Neural cell (in vitro differentiated cells): ENCODE results near the gene SLC27A1. TPM values are rescaled to one million over a fixed set of nuclear protein-coding genes. Genes with fewer than 3 reads are reported as not detected.
"Not testable (repeated sequence)": the region's sequence is repeated elsewhere in the genome, so short reads cannot be mapped to it uniquely, and the experiment has no call there.

ENCODE experiments used
- H2AFZ ChIP-seq: fragments of 200-600, 300-800 bp; sonication (generic), shearing (Covaris generic); 2 replicates; pipeline ENCODE4 v1.6.0; 2014; ENCODE audit warnings: low read depth, mild to moderate bottlenecking, antibody characterized with exemption, low read length, moderate library complexity
- H3F3A ChIP-seq: fragments of 200-600 bp; shearing (Covaris generic); 2 replicates; pipeline ENCODE4 v1.6.1; 2016; ENCODE audit warnings: mild to moderate bottlenecking, moderate library complexity, mixed read lengths, antibody characterized with exemption, low read length; ENCODE audit not compliant: insufficient read depth, poor library complexity, severe bottlenecking
- H3K27ac ChIP-seq: fragments of 200-600, 300-800 bp; sonication (generic), shearing (Covaris generic); 2 replicates; pipeline ENCODE4 v1.5.1; 2014; ENCODE audit warnings: mild to moderate bottlenecking, low read length, moderate library complexity
- H3K27me3 ChIP-seq: fragments of 300-800, 200-600 bp; sonication (generic), shearing (Covaris generic); 2 replicates; pipeline ENCODE4 v1.6.0; 2014; ENCODE audit warnings: mild to moderate bottlenecking, low read depth, low read length, moderate library complexity; ENCODE audit not compliant: insufficient read depth
- H3K36me3 ChIP-seq: fragments of 300-800, 200-600 bp; sonication (generic), shearing (Covaris generic); 2 replicates; pipeline ENCODE4 v1.5.1; 2014; ENCODE audit warnings: mild to moderate bottlenecking, antibody characterized with exemption, low read length, moderate library complexity; ENCODE audit not compliant: insufficient read depth
- H3K4me2 ChIP-seq: fragments of 300-800, 200-600 bp; sonication (generic), shearing (Covaris generic); 2 replicates; pipeline ENCODE4 v1.6.0; 2014; ENCODE audit warnings: mild to moderate bottlenecking, low read length
- H3K4me3 ChIP-seq: fragments of 300-800, 200-600 bp; sonication (generic), shearing (Covaris generic); 2 replicates; pipeline ENCODE4 v1.5.1; 2014; ENCODE audit warnings: mild to moderate bottlenecking, low read length, moderate library complexity
- H3K79me2 ChIP-seq: fragments of 200-600 bp; shearing (Covaris generic); replicated peaks from 2 replicates; pipeline ENCODE4 v1.6.0; 2014; ENCODE audit warnings: mild to moderate bottlenecking, low read length, moderate library complexity; ENCODE audit not compliant: insufficient read depth
- H3K9ac ChIP-seq: fragments of 300-800, 200-600 bp; sonication (generic), shearing (Covaris generic); 2 replicates; pipeline ENCODE4 v1.6.1; 2016; ENCODE audit warnings: mild to moderate bottlenecking, low read length, mixed read lengths
- H3K9me2 ChIP-seq: fragments of 200-600 bp; shearing (Covaris generic); 2 replicates; pipeline ENCODE4 v1.6.1; 2016; ENCODE audit warnings: mild to moderate bottlenecking, low read length, mixed read lengths; ENCODE audit not compliant: insufficient read depth
- H3K9me3 ChIP-seq: fragments of 200-600, 300-800 bp; sonication (generic), shearing (Covaris generic); 2 replicates; pipeline ENCODE4 v1.6.1; 2016; ENCODE audit warnings: mild to moderate bottlenecking, mixed run types, low read length, moderate library complexity, mixed read lengths
- H4K20me1 ChIP-seq: fragments of 200-600 bp; shearing (Covaris generic); 2 replicates; pipeline ENCODE4 v1.6.1; 2016; ENCODE audit warnings: mild to moderate bottlenecking, mixed run types; ENCODE audit not compliant: insufficient read depth
- CTCF ChIP-seq: fragments of 450-650 bp; IDR thresholded peaks from 2 replicates; pipeline ENCODE4 v1.5.1; 2014; ENCODE audit warnings: antibody characterized with exemption, mild to moderate bottlenecking, moderate library complexity; ENCODE audit not compliant: poor library complexity, severe bottlenecking
- EP300 ChIP-seq: fragments of 450-650 bp; conservative IDR thresholded peaks from 2 replicates; pipeline ENCODE4 v1.6.1; 2014; ENCODE audit warnings: antibody characterized with exemption, mild to moderate bottlenecking, moderate library complexity; ENCODE audit not compliant: poor library complexity, severe bottlenecking
- EZH2 ChIP-seq: fragments of 200-600, 300-800 bp; shearing (Covaris generic), sonication (generic); IDR thresholded peaks from 2 replicates; pipeline ENCODE4 v1.6.1; 2014; ENCODE audit warnings: antibody characterized with exemption, low read length, borderline replicate concordance, mild to moderate bottlenecking; ENCODE audit not compliant: insufficient read depth, poor library complexity, severe bottlenecking
- MXI1 ChIP-seq: fragments of 450-650 bp; conservative IDR thresholded peaks from 2 replicates; pipeline ENCODE4 v1.6.1; 2014; ENCODE audit warnings: antibody characterized with exemption, mild to moderate bottlenecking; ENCODE audit not compliant: poor library complexity, severe bottlenecking
- POLR2AphosphoS5 ChIP-seq: IDR thresholded peaks from 2 replicates; pipeline ENCODE4 v1.6.1; 2012
- RAD21 ChIP-seq: fragments of 450-650 bp; conservative IDR thresholded peaks from 2 replicates; pipeline ENCODE4 v1.6.1; 2014; ENCODE audit warnings: antibody characterized with exemption, mild to moderate bottlenecking, moderate library complexity
- REST ChIP-seq: IDR thresholded peaks from 2 replicates; pipeline ENCODE4 v1.6.1; 2012; ENCODE audit warnings: borderline replicate concordance
- SMC3 ChIP-seq: fragments of 450-650 bp; conservative IDR thresholded peaks from 2 replicates; pipeline ENCODE4 v1.6.1; 2014; ENCODE audit warnings: antibody characterized with exemption, mild to moderate bottlenecking, moderate library complexity; ENCODE audit not compliant: poor library complexity
- TAF1 ChIP-seq: IDR thresholded peaks from 2 replicates; pipeline ENCODE4 v1.6.1; 2012; ENCODE audit warnings: low read depth
- polyA plus RNA-seq: library from polyadenylated mRNA; depleted of rRNA; stranded (reverse); fragments of >200 nt; gene quantifications from 2 replicates; pipeline ENCODE4 v1.2.3, GENCODE V29; 2014

Gene SLC27A1
- polyA plus RNA-seq, 1 donor from 2014 or later: 22.0 TPM

- H3K9ac ChIP-seq: no peak overlapping the region
- no peak overlapping the region for H2AFZ ChIP-seq
- peaks cover 8% of the 10 kb centered on the region for H3K9me3 ChIP-seq
- peaks cover 8% of the 10 kb centered on the region for H3K36me3 ChIP-seq
- no peak overlapping the region for H3K27ac ChIP-seq
- H3K9me2 ChIP-seq: no peaks in the 10 kb centered on the region
- no peaks in the 10 kb centered on the region for H3F3A ChIP-seq
- no peak overlapping the region for H3K4me3 ChIP-seq
- no peak for TF ChIP-seq EZH2
- TF ChIP-seq SMC3: no peak
- no peak for TF ChIP-seq CTCF
- no peak for TF ChIP-seq REST
- TF ChIP-seq POLR2AphosphoS5: no peak
- no peak for TF ChIP-seq RAD21
- TF ChIP-seq EP300: no peak
- no peak for TF ChIP-seq MXI1
- TF ChIP-seq TAF1: no peak
- H3K27me3 ChIP-seq: no peaks in the 10 kb centered on the region
- H3K79me2 ChIP-seq: no peaks in the 10 kb centered on the region
- no peak overlapping the region for H3K4me2 ChIP-seq
- no peaks in the 10 kb centered on the region for H4K20me1 ChIP-seq
Observed at GRCh38 chr19:17517898-17518297, 47.6 kb downstream of the SLC27A1 start.

- not testable (repeated sequence) for H3K4me2 ChIP-seq, H3K36me3 ChIP-seq
Observed at GRCh38 chr19:17518654-17519053, 48.3 kb downstream of the SLC27A1 start.

GRCh38 chr19:17519967-17520366 lies 49.6 kb downstream of the SLC27A1 start:
- Histone ChIP-seq H3K9ac (no peak overlapping the region), H3K79me2 (no peaks in the 10 kb centered on the region), H3K27ac (no peak overlapping the region), H3K9me3 (peaks cover 12% of the 10 kb centered on the region), H3K4me2 (no peak overlapping the region), H3K9me2 (no peaks in the 10 kb centered on the region), H3K27me3 (no peaks in the 10 kb centered on the region), H3K36me3 (peaks cover 8% of the 10 kb centered on the region), H3K4me3 (no peak overlapping the region), H3F3A (no peaks in the 10 kb centered on the region), H2AFZ (no peak overlapping the region), H4K20me1 (no peaks in the 10 kb centered on the region)
- no peak for TF ChIP-seq REST
- no peak for TF ChIP-seq RAD21
- no peak for TF ChIP-seq EZH2
- TF ChIP-seq EP300: no peak
- TF ChIP-seq SMC3: no peak

More at GRCh38 chr19:17518654-17519053, 48.3 kb downstream of the SLC27A1 start:
- not testable (repeated sequence) for H3K9me3 ChIP-seq, H3K9me2 ChIP-seq, H2AFZ ChIP-seq, H3K27me3 ChIP-seq, H3K9ac ChIP-seq, H3K4me3 ChIP-seq, H3K27ac ChIP-seq, H4K20me1 ChIP-seq, H3F3A ChIP-seq, H3K79me2 ChIP-seq
